Measurements from ENCODE around the gene C11orf52. TPM values are rescaled to one million over a fixed set of nuclear protein-coding genes. Genes with fewer than 3 reads are reported as not detected.

C11orf52 gene
- total and polyA plus RNA-seq, 11 donors: 0.79 to 8.3 (median 2.1) TPM

- intact Hi-C loops (cut with DNase I): loop anchor here in 2 of 10 donors (5.0 to 10.0 kb wide), 2 partner anchors 44 to 163 kb away; partner anchors contain the start of genes CFAP68 (in 1 of the 2), FDXACB1 (in 1 of the 2), SDHD (in 1 of the 2) and TIMM8B (in 1 of the 2)
- whole genome bisulfite sequencing, 4 donors: 88 to 91% (median 90%) methylated on average over 7 of the region's 7 CpGs
- Histone ChIP-seq H3K27ac (peak overlapping the region in 7 of 12 donors; percentile 88 to 98 (median 93)), H3K36me3 (no peaks in the 10 kb centered on the region), H3K9me3 (no peaks in the 10 kb centered on the region), H3K27me3 (no peaks in the 10 kb centered on the region), H3K4me3 (no peak overlapping the region), H3K4me1 (peaks cover 0 to 65% (median 34%) of the 10 kb centered on the region in 12 donors)
- DNase-seq: no peak
- TF ChIP-seq CTCF (IDR thresholded peaks at IDR 0.05) (no peak), POLR2A (IDR thresholded peaks at IDR 0.05) (no peak)
- no peak for ATAC-seq
Measured at GRCh38 chr11:111921541-111922230, 3.0 kb downstream of the C11orf52 start.

GRCh38 chr11:111922803-111923202 is 4.1 kb downstream of the C11orf52 start:
- ATAC-seq: peak in 3 of 4 donors; percentile 16 to 39 (median 33)
- H3K4me1 ChIP-seq: peaks cover 0 to 71% (median 39%) of the 10 kb centered on the region in 12 donors
- peak overlapping the region in 9 of 12 donors; percentile 5 to 50 (median 26) for H3K4me3 ChIP-seq
- intact Hi-C loops (cut with DNase I): loop anchor here in 2 of 10 donors (5.0 to 10.0 kb wide), 2 partner anchors 46 to 162 kb away; partner anchors contain the start of genes CFAP68 (in 1 of the 2), FDXACB1 (in 1 of the 2), SDHD (in 1 of the 2) and TIMM8B (in 1 of the 2)
- H3K9me3 ChIP-seq: no peaks in the 10 kb centered on the region
- WGBS, 4 donors: 4 to 6% (median 5%) methylated on average over 2 of the region's 2 CpGs
- TF ChIP-seq CTCF (IDR thresholded peaks at IDR 0.05): no peak
- no peak for TF ChIP-seq POLR2A (IDR thresholded peaks at IDR 0.05)
- peak in 3 of 5 donors; percentile 46 to 80 (median 68) for DNase-seq
- no peaks in the 10 kb centered on the region for H3K27me3 ChIP-seq
- H3K36me3 ChIP-seq: no peaks in the 10 kb centered on the region
- peak overlapping the region; percentile 74 to 98 (median 91) for H3K27ac ChIP-seq

- TF ChIP-seq POLR2A (IDR thresholded peaks at IDR 0.05): no peak
- no peak for TF ChIP-seq CTCF (IDR thresholded peaks at IDR 0.05)
- Histone ChIP-seq H3K27me3 (no peaks in the 10 kb centered on the region), H3K9me3 (no peaks in the 10 kb centered on the region), H3K4me1 (peaks cover 0 to 66% (median 39%) of the 10 kb centered on the region in 12 donors), H3K27ac (peak overlapping the region; percentile 74 to 98 (median 91)), H3K36me3 (no peaks in the 10 kb centered on the region), H3K4me3 (peak overlapping the region in 9 of 12 donors; percentile 5 to 50 (median 26))
- peak in 1 of 4 donors; percentile 2 for ATAC-seq
- intact Hi-C loops (cut with DNase I): loop anchor here in 2 of 10 donors (5.0 to 10.0 kb wide), 2 partner anchors 46 to 161 kb away; partner anchors contain the start of genes CFAP68 (in 1 of the 2), FDXACB1 (in 1 of the 2), SDHD (in 1 of the 2) and TIMM8B (in 1 of the 2)
- peak in 1 of 5 donors; percentile 15 for DNase-seq
- 6 to 26% (median 16%) methylated on average over 5 of the region's 5 CpGs for WGBS, 4 donors
Measured at GRCh38 chr11:111923351-111923788, 4.7 kb downstream of the C11orf52 start.

- intact Hi-C loops (cut with DNase I): loop anchor here in 2 of 10 donors (5.0 to 10.0 kb wide), 2 partner anchors 47 to 161 kb away; partner anchors contain the start of genes CFAP68 (in 1 of the 2), FDXACB1 (in 1 of the 2), SDHD (in 1 of the 2) and TIMM8B (in 1 of the 2)
- Histone ChIP-seq H3K36me3 (no peaks in the 10 kb centered on the region), H3K27ac (peak overlapping the region; percentile 74 to 98 (median 91)), H3K4me3 (peak overlapping the region in 6 of 12 donors; percentile 25 to 50 (median 31)), H3K27me3 (no peaks in the 10 kb centered on the region), H3K9me3 (no peaks in the 10 kb centered on the region), H3K4me1 (peaks cover 0 to 60% (median 37%) of the 10 kb centered on the region in 12 donors)
- TF ChIP-seq CTCF (IDR thresholded peaks at IDR 0.05) (no peak), POLR2A (IDR thresholded peaks at IDR 0.05) (no peak)
- ATAC-seq: no peak
- DNase-seq: peak in 1 of 5 donors; percentile 15
Measured at GRCh38 chr11:111923951-111924350, 5.2 kb downstream of the C11orf52 start.
